ENCODE measurements around the gene MTSS2. TPM values are rescaled to one million over a fixed set of nuclear protein-coding genes. Genes with fewer than 3 reads are reported as not detected.

Gene MTSS2
- total RNA-seq, 1 donor from 2014 or later = 57.1 TPM

- TF ChIP-seq CTCF (IDR thresholded peaks at IDR 0.05; ENCODE audit: unreplicated experiment) = no peak
- Mint-ChIP-seq H3K4me1 (ENCODE audit: low read depth) (peaks cover 2% of the 10 kb centered on the region), H3K27me3 (no peaks in the 10 kb centered on the region), H3K36me3 (ENCODE audit: insufficient read depth) (peaks cover 3% of the 10 kb centered on the region), H3K9me3 (ENCODE audit: low read depth) (no peaks in the 10 kb centered on the region), H3K27ac (no peak overlapping the region), H3K4me3 (ENCODE audit: low read depth) (no peak overlapping the region)
- DNase-seq (ENCODE audit: low spot score, unreplicated experiment) = no peak
These were observed 25.0 kb downstream of the MTSS2 start for GRCh38 chr16:70660672-70661350.

GRCh38 chr16:70659953-70660671 lies 25.7 kb downstream of the MTSS2 start:
- Mint-ChIP-seq H3K4me3 (ENCODE audit: low read depth) (no peak overlapping the region), H3K27ac (no peak overlapping the region), H3K36me3 (ENCODE audit: insufficient read depth) (peaks cover 1% of the 10 kb centered on the region), H3K27me3 (no peaks in the 10 kb centered on the region), H3K4me1 (ENCODE audit: low read depth) (peaks cover 2% of the 10 kb centered on the region), H3K9me3 (ENCODE audit: low read depth) (no peaks in the 10 kb centered on the region)
- DNase-seq (ENCODE audit: low spot score, unreplicated experiment) = no peak
- no peak for TF ChIP-seq CTCF (IDR thresholded peaks at IDR 0.05; ENCODE audit: unreplicated experiment)

GRCh38 chr16:70659546-70659945 lies 26.3 kb downstream of the MTSS2 start:
- peaks cover 2% of the 10 kb centered on the region for H3K4me1 Mint-ChIP-seq (ENCODE audit: low read depth)

GRCh38 chr16:70658921-70659320 lies 26.9 kb downstream of the MTSS2 start:
- Mint-ChIP-seq H3K9me3 (ENCODE audit: low read depth) (no peaks in the 10 kb centered on the region), H3K4me1 (ENCODE audit: low read depth) (peaks cover 2% of the 10 kb centered on the region), H3K36me3 (ENCODE audit: insufficient read depth) (peaks cover 1% of the 10 kb centered on the region), H3K27me3 (peaks cover under 1% of the 10 kb centered on the region), H3K27ac (no peak overlapping the region), H3K4me3 (ENCODE audit: low read depth) (no peak overlapping the region)
- no peak for TF ChIP-seq CTCF (IDR thresholded peaks at IDR 0.05; ENCODE audit: unreplicated experiment)
- no peak for DNase-seq (ENCODE audit: low spot score, unreplicated experiment)

More at GRCh38 chr16:70659546-70659945, 26.3 kb downstream of the MTSS2 start:
- H3K36me3 Mint-ChIP-seq (ENCODE audit: insufficient read depth) = peaks cover 1% of the 10 kb centered on the region
- H3K9me3 Mint-ChIP-seq (ENCODE audit: low read depth) = no peaks in the 10 kb centered on the region
- no peak for DNase-seq (ENCODE audit: low spot score, unreplicated experiment)
- H3K27me3 Mint-ChIP-seq = no peaks in the 10 kb centered on the region
- no peak for TF ChIP-seq CTCF (IDR thresholded peaks at IDR 0.05; ENCODE audit: unreplicated experiment)
- H3K4me3 Mint-ChIP-seq (ENCODE audit: low read depth) = no peak overlapping the region
- H3K27ac Mint-ChIP-seq = no peak overlapping the region

GRCh38 chr16:70657956-70658355 lies 27.9 kb downstream of the MTSS2 start:
- no peak for DNase-seq (ENCODE audit: low spot score, unreplicated experiment)
- Mint-ChIP-seq H3K36me3 (ENCODE audit: insufficient read depth) (peaks cover 1% of the 10 kb centered on the region), H3K9me3 (ENCODE audit: low read depth) (no peaks in the 10 kb centered on the region), H3K4me3 (ENCODE audit: low read depth) (no peak overlapping the region), H3K4me1 (ENCODE audit: low read depth) (peaks cover 3% of the 10 kb centered on the region), H3K27me3 (peaks cover 4% of the 10 kb centered on the region), H3K27ac (no peak overlapping the region)
- TF ChIP-seq CTCF (IDR thresholded peaks at IDR 0.05; ENCODE audit: unreplicated experiment) = no peak

Measured in progenitor cell of endocrine pancreas (in vitro differentiated cells).